Activated CD8-positive, alpha-beta memory T cell treated with anti-CD3 and anti-CD28 coated beads, Interleukin-2, amount 50 U/mL, for 24 hours (primary cell): ENCODE measurements around the gene CSAD.
"Not testable (repeated sequence)": the region's sequence is repeated elsewhere in the genome, so short reads cannot be mapped to it uniquely, and the experiment has no call there.

Experiments
- DNase-seq: peaks from one replicate; pipeline ENCODE4 v3.0.0-alpha.2; 2020; ENCODE audit errors: extremely low read depth

Gene CSAD

GRCh38 chr12:53217931-53218307, 37.2 kb upstream of the CSAD start:
- DNase-seq: no peak

GRCh38 chr12:53217051-53217930, 36.6 kb upstream of the CSAD start:
- no peak for DNase-seq

- no peak for DNase-seq
Measured at GRCh38 chr12:53215497-53215896, 34.8 kb upstream of the CSAD start.

GRCh38 chr12:53214687-53215455, 34.1 kb upstream of the CSAD start:
- no peak for DNase-seq

GRCh38 chr12:53214221-53214620, 33.5 kb upstream of the CSAD start:
- DNase-seq: no peak

GRCh38 chr12:53213348-53213747, 32.6 kb upstream of the CSAD start:
- no peak for DNase-seq

- DNase-seq: no peak
Measured at GRCh38 chr12:53212931-53213330, 32.2 kb upstream of the CSAD start.

GRCh38 chr12:53211476-53212381, 31.0 kb upstream of the CSAD start:
- no peak for DNase-seq

- no peak for DNase-seq
Measured at GRCh38 chr12:53210843-53211242, 30.1 kb upstream of the CSAD start.

- no peak for DNase-seq
Measured at GRCh38 chr12:53208877-53209463, 28.2 kb upstream of the CSAD start.

- DNase-seq: no peak
Measured at GRCh38 chr12:53208435-53208834, 27.7 kb upstream of the CSAD start.

GRCh38 chr12:53207042-53207441, 26.3 kb upstream of the CSAD start, which contains the start of gene ITGB7:
TSS of gene ITGB7 (minus strand) at chr12:53207251. CDS start at chr12:53200443, 6,808 bp downstream.
- DNase-seq: no peak

GRCh38 chr12:53205747-53206419, 25.2 kb upstream of the CSAD start:
- DNase-seq: no peak

GRCh38 chr12:53204351-53204750, 23.6 kb upstream of the CSAD start:
- DNase-seq: no peak

- DNase-seq: not testable (repeated sequence)
Measured at GRCh38 chr12:53202316-53202715, 21.6 kb upstream of the CSAD start.

- no peak for DNase-seq
Measured at GRCh38 chr12:53201639-53202038, 20.9 kb upstream of the CSAD start.

- DNase-seq: no peak
Measured at GRCh38 chr12:53201177-53201541, 20.4 kb upstream of the CSAD start.

- DNase-seq: no peak
Measured at GRCh38 chr12:53200458-53201176, 19.9 kb upstream of the CSAD start.

GRCh38 chr12:53200107-53200457, 19.4 kb upstream of the CSAD start:
- DNase-seq: no peak

- DNase-seq: no peak
Measured at GRCh38 chr12:53199700-53200099, 19.0 kb upstream of the CSAD start.
